ENCODE results near the gene SMOC2.

The SMOC2 gene

GRCh38 chr6:168706471-168707177 lies 265.6 kb downstream of the SMOC2 start:
- Mint-ChIP-seq H3K27me3 (ENCODE audit: low read depth, poor library complexity) (peaks cover 8% of the 10 kb centered on the region), H3K4me1 (peaks cover 12% of the 10 kb centered on the region), H3K36me3 (ENCODE audit: low read depth) (no peaks in the 10 kb centered on the region), H3K27ac (no peak overlapping the region), H3K9me3 (no peaks in the 10 kb centered on the region), H3K4me3 (no peak overlapping the region)
- TF ChIP-seq, protein P1, sequence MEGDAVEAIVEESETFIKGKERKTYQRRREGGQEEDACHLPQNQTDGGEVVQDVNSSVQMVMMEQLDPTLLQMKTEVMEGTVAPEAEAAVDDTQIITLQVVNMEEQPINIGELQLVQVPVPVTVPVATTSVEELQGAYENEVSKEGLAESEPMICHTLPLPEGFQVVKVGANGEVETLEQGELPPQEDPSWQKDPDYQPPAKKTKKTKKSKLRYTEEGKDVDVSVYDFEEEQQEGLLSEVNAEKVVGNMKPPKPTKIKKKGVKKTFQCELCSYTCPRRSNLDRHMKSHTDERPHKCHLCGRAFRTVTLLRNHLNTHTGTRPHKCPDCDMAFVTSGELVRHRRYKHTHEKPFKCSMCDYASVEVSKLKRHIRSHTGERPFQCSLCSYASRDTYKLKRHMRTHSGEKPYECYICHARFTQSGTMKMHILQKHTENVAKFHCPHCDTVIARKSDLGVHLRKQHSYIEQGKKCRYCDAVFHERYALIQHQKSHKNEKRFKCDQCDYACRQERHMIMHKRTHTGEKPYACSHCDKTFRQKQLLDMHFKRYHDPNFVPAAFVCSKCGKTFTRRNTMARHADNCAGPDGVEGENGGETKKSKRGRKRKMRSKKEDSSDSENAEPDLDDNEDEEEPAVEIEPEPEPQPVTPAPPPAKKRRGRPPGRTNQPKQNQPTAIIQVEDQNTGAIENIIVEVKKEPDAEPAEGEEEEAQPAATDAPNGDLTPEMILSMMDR (IDR thresholded peaks at IDR 0.05): no peak
- DNase-seq: no peak

- no peak for DNase-seq
- H3K27me3 Mint-ChIP-seq (ENCODE audit: low read depth, poor library complexity): peaks cover 10% of the 10 kb centered on the region
- no peak overlapping the region for H3K27ac Mint-ChIP-seq
- H3K9me3 Mint-ChIP-seq: peaks cover 4% of the 10 kb centered on the region
- TF ChIP-seq, protein P1 (IDR thresholded peaks at IDR 0.05): no peak
- no peaks in the 10 kb centered on the region for H3K36me3 Mint-ChIP-seq (ENCODE audit: low read depth)
- no peak overlapping the region for H3K4me3 Mint-ChIP-seq
- H3K4me1 Mint-ChIP-seq: peaks cover 10% of the 10 kb centered on the region
These were observed 267.5 kb downstream of the SMOC2 start for GRCh38 chr6:168708526-168708925.

GRCh38 chr6:168708984-168709383 lies 268.0 kb downstream of the SMOC2 start:
- Mint-ChIP-seq H3K27me3 (ENCODE audit: low read depth, poor library complexity) (peaks cover 10% of the 10 kb centered on the region), H3K9me3 (peaks cover 4% of the 10 kb centered on the region), H3K4me3 (no peak overlapping the region), H3K4me1 (peaks cover 9% of the 10 kb centered on the region), H3K36me3 (ENCODE audit: low read depth) (no peaks in the 10 kb centered on the region), H3K27ac (no peak overlapping the region)
- TF ChIP-seq, protein P1 (IDR thresholded peaks at IDR 0.05): no peak
- DNase-seq: no peak

DNA sequence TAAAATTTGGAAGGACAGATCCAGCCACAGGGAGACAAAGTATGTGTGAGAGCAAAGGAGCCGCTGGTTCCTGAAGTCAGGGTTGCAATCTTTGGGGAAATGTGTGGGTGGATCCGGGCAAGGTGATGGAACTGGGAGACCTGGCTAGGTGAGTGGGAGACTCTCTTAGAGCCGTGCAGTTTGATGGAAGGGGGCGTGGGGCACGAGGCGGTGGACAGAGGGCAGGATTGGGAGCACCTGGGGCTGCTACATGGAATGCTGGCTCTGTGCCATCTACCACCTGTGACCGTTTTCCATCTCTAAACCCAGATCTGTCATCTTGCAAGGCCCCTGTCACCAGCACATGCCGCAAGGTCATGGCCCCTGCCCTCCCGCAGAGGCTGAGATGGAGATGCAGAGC lies 268.4 kb downstream of the SMOC2 start:
- H3K27ac Mint-ChIP-seq: no peak overlapping the region
- H3K4me1 Mint-ChIP-seq: peaks cover 8% of the 10 kb centered on the region
- H3K4me3 Mint-ChIP-seq: no peak overlapping the region
- peaks cover 10% of the 10 kb centered on the region for H3K27me3 Mint-ChIP-seq (ENCODE audit: low read depth, poor library complexity)
- H3K9me3 Mint-ChIP-seq: peaks cover 4% of the 10 kb centered on the region
- H3K36me3 Mint-ChIP-seq (ENCODE audit: low read depth): no peaks in the 10 kb centered on the region
- DNase-seq: no peak
- TF ChIP-seq, protein P1 (IDR thresholded peaks at IDR 0.05): no peak

DNA sequence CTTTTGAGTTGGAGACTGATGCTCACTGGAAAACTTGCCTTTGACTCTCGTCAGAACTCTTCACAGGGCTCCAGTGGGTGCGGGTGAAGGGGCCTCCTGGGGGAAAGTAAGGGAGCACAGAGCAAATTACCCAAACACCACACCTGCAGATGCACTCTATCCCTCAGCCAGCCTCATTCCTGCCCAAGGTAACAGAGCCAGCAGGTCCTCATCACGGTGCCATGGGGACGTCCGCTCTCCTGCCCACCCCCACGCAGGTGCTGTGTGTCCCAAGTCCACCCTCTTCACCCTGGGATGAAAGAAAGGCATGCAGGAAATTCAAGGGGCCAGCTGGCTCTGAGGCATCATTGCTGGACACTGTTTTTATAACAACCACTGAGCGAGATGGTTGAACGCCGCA lies 269.0 kb downstream of the SMOC2 start:
- Mint-ChIP-seq H3K9me3 (peaks cover 4% of the 10 kb centered on the region), H3K4me3 (no peak overlapping the region), H3K27me3 (ENCODE audit: low read depth, poor library complexity) (peaks cover 9% of the 10 kb centered on the region), H3K4me1 (peaks cover 2% of the 10 kb centered on the region), H3K27ac (no peak overlapping the region), H3K36me3 (ENCODE audit: low read depth) (no peaks in the 10 kb centered on the region)
- DNase-seq: no peak
- TF ChIP-seq, protein P1 (IDR thresholded peaks at IDR 0.05): no peak

GRCh38 chr6:168711049-168711640 lies 270.2 kb downstream of the SMOC2 start:
- no peak for DNase-seq
- TF ChIP-seq, protein P1 (IDR thresholded peaks at IDR 0.05): peak; percentile 53
- Mint-ChIP-seq H3K4me3 (no peak overlapping the region), H3K27ac (no peak overlapping the region), H3K4me1 (no peaks in the 10 kb centered on the region), H3K9me3 (peaks cover 4% of the 10 kb centered on the region), H3K27me3 (ENCODE audit: low read depth, poor library complexity) (peaks cover 7% of the 10 kb centered on the region), H3K36me3 (ENCODE audit: low read depth) (no peaks in the 10 kb centered on the region)

Data from nephron progenitor cell (in vitro differentiated cells).